NCI-H2196 treated with DMSO at 0.1 percent for 48 hours (cell line): Measurements from ENCODE around the gene GOLT1B.

Experiments
- DNase-seq: peaks from one replicate; lab custom pipeline; 2025; ENCODE audit not compliant: unreplicated experiment; lab: John Stamatoyannopoulos, UW

The GOLT1B gene

GRCh38 chr12:21561158-21561557 is 59.6 kb downstream of the GOLT1B start:
- DNase-seq = no peak

- DNase-seq = no peak
These were observed 61.3 kb downstream of the GOLT1B start for GRCh38 chr12:21562859-21563258.

GRCh38 chr12:21566223-21566906 is 64.8 kb downstream of the GOLT1B start:
- no peak for DNase-seq

- no peak for DNase-seq
These were observed 65.4 kb downstream of the GOLT1B start for GRCh38 chr12:21566907-21567394.
